HK-2 (cell line): ENCODE measurements around the gene PDE3A.

Experiments used
- DNase-seq: peaks from one replicate; pipeline ENCODE4 v3.0.0-alpha.2; 2018; ENCODE audit not compliant: unreplicated experiment

PDE3A gene

DNA sequence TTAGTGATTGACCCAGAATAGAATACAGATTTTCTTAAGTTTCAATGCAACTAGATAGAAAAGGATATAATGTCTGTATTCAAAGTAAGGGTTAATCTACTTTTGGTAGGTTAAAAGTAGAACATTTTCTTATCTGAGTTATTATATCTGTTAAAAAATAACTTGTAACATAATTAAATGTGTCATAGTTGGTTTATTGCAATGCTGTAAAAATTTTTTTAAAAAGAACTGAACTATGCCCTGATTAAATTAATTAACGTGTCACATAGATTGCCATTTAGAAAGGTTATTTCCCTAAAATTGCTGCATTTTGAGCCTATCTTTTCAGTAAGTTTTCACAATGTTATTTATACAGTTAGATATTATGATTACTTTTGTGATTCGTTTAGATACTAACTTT is 89.2 kb downstream of the PDE3A start:
- no peak for DNase-seq

DNA sequence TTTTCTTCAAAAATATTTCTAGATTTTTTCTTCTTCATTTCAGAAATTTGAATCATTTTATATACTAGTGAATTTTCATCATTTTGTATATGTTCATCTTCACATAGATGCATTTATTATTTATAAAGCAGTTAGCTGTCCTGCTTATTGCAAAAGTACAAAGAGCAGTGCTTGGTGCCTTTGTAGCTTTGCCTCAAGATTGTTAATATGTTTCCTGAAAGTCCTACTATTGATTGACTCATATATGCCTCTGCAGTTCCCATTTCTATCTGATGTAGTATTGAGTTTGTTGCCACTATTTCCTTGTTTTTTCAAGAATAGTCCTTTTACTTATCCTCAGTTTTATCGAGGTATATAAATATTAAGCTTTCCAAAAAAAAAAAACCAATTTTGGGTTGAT is 89.7 kb downstream of the PDE3A start:
- DNase-seq: no peak

DNA sequence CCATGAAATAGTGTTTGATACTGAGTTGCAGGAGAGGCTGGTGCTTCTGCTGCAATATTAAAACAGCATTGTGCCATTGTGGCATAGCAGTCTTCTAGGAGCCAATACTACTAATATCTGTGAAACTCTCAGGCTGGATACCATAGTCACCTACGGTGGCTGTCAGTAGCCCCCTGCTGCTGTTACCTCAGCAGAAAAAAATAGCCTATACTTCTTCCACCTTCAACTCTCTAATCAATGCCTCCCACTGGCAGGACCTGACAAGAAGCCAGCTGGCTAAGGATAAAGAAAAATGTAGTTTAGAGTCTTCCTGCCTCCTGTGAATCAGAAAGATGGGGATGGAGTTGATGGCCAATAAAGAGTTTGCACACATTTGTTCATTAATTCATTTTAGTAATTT is 91.6 kb downstream of the PDE3A start:
- no peak for DNase-seq

DNA sequence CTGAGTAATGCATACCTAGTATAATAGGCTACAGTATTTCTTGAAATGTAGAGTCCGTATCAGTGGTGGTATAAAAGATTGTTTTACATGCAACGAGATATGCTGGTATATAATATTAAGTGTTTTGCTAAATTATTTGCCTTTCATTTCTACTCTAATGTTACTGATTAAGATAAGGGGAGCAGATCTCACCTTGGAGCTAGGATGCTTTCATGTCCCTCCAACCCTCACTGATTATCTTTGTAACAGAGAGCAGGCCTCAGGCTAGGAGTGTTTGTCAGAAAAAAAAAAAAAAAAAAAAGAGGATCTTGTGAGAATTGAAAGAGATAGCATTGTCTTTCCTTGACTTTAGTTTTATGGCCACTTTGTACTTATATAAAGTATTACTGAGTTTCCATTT is 92.6 kb downstream of the PDE3A start:
- no peak for DNase-seq

DNA sequence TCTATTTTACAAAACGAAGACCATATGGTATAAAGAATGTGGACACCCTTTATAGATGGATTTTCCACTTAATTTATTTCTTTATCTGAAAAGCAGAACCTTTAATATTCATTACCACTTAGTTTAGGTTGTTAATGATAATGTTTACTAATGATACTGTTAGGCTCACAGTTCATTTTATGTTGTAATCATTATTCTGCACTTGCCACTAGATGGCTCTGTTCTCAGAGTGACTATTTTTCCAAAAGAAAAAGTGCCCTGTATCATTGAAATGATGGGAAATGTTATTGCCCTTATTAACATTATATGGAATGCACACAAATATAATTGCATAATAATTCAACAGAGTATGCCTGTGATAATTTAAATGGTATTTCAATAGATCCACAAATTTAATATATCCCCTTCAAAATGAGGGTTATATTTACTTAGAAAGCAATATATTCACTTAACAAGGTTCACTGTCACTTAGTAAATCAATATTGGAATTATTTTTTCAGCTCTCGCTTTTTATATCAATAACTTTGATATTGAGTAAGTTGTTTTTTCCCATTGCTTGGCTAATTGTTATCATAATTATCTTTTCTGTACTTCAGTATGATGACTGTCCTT is 95.7 kb downstream of the PDE3A start:
- no peak for DNase-seq

DNA sequence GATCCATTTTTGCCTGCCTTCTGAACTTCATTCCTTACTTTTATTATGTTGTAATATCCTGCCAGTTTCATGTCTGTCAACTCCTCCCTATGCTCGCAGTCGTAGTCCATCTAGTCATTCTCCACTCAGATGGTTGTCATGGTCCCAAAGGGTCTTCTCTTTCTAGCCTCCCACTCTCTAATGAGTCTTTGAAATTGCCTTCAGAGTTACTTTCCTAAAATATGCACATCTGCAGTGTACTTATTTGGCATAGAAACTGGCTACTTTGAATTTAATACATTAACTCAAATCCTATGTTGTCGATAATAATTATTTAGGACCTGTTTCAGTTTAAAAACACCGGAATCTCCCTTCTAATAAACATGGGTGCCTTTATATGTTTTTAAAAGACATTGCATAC is 101.0 kb downstream of the PDE3A start:
- DNase-seq: no peak

DNA sequence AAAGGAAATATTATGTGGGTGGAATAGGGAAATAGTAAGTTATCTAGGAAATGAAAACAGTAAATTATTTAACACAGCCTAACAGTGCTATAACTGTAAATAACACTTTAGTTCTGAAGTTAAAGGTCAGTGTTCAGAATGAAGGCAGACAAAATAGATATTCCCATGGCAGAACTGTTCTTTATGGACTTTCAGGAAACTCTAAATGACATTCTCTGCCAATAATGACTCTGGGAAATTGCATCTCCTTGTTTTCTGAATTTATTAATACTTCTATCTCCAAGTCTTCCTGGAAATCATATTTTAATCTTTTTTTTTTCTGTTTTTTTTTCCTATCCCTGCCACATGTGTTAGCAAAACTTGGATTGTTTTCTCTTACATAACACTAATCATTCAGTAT is 101.4 kb downstream of the PDE3A start:
- no peak for DNase-seq

DNA sequence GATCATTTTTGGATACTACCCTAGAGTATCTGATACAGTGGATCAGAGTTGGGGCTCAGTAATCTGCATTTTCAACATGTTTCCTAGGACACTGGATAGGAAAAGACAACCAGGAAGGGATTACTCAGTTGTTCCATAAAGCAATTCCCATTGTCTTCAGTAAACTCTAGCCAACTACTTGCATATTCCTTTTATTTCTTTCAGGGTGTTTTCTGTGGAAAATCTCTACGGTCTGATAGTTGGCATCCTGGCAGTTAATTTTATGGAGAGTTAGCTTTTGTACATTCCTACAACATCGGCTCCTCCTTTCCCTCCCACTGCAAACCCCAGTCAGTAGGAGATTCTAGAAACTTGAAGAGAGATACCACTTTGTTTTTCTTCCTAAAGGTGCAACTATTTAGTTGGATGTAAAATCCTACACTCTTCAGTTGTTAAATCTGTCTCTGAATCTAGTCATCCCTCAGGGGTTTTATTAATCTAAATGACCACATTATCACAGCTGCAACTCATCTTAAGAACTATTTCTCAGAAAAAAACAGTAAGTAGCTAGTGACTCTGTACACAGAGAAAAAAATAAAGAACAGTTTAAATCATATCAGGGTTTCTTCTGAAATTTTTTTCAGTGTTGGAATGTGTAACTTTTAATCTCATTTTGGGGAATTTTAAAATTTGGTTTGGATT is 103.9 kb downstream of the PDE3A start:
- no peak for DNase-seq

DNA sequence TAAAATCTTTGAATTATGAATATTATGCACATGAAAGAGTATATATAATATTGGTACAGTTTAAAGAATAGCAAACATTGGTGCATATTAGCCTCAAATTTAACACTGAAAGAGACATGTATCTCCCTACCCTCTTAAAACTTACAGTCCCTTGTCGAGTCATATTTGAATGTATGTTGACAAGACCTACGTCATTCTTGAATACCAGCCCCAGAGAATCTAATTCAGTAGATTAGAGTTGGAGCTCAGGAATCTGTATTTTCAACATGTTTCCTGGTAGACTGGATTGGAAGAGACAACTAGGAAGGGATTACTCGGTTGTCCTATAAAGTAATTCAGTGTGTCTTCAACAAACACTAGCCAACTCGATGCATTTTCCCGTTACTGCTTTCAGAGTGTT is 104.8 kb downstream of the PDE3A start:
- no peak for DNase-seq

DNA sequence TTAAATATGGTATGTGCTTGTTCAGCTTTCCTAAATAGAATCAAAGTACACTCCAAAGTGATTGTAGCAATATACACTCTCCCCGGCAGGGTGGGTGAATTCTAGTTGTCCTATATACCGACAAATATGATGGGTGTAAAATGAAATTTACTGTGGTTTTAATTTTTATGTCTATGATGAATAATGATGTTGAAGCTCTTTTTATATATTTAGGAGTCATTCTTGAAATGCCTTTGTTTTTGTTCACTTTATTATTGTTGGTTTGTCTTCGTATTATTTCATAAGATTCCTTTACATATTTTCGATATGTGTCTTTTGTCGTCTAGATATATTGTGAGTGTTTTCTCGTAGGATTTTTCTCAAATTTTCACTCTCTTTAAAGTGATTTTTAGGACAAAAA is 105.7 kb downstream of the PDE3A start:
- DNase-seq: no peak

DNA sequence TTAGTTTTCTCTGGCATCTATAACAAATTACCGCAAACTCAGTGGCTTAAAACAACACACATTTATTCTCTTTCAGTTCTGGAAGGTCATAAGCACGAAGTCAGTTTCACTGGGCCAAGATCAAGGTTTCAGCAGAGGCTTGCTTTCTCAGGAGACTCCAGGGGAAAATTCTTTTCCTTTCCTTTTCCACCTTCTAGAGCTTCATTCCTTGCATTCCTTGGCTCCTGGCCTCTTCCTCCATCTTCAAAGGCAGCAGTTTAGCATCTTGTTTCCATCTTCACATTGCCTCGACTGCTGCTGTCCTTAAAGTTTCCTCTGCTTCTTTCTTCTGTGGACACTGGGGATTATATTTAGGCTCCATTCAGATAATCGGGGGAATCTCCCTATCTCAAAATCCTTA is 106.1 kb downstream of the PDE3A start:
- no peak for DNase-seq

DNA sequence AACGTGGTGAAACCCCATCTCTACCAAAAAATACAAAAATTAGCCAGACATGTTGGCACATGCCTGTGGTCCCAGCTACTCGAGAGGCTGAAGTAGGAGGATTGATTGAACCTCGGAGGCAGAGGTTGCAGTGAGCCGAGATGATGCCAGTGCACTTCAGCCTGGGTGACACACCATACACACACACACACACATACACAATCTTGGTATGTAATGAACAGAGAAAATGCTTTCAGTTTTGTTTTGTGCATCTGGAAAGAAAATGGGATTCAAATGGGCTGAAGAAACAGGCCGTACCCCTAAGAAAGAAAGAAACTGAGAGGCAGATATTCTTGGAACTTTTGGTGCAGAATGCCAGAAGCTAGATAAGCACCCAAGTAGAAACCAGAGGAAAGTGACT is 107.2 kb downstream of the PDE3A start:
- DNase-seq: no peak

DNA sequence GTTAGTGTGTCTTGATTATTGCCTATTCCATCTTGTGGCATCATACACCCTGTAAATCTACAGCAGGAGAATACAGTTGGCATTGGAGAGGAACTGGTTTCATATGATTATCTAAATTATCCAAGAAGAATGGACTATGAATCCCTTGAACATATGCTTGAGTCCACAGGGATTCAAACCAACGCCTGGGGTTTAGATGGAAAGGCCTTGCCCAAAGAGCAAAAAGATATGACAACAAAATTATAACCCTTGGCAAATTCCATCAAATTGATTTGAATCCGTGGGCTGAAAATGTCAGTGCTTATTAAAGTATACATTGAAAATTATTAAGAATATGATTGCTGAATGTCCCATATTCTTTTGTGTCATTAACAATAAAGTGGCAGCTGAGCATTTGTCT is 108.2 kb downstream of the PDE3A start:
- DNase-seq: no peak

DNA sequence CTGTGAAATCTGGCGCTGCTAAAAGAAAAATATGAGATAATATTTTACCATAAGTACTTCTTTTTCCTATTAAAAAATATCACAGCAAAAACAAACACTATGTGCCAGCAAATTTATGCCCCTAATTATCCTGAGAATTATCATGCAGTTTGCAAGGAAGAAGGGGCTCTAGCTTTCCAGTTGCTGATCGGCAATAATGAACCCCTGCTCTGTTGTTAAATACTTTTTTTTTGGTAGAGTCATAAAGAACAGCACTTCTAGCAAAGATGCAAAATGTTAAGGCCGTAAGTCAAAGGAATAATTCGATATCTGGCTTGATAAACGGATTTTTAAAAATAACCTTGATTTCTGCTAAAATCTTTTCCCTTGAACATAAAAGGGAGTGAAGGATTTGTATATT is 108.9 kb downstream of the PDE3A start:
- no peak for DNase-seq

DNA sequence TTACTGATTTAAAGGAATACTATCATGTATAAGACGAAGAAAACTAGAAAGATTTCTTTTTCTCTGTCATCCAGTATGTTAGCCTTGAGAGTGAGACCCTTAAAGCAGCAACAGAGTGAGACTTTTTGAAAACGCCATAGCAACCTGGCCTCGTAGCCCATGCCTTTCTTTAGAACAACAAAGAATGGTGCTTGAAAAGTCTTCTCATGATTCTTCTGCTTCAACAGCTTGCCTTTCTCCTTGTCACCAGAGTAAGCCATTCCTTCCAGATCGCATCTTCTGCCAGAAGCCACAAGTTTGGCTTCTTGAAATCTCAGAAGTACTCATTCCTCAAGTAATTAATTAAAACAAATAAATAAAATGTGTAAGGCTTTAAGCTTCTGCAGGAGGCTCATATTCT is 109.3 kb downstream of the PDE3A start:
- DNase-seq: no peak

DNA sequence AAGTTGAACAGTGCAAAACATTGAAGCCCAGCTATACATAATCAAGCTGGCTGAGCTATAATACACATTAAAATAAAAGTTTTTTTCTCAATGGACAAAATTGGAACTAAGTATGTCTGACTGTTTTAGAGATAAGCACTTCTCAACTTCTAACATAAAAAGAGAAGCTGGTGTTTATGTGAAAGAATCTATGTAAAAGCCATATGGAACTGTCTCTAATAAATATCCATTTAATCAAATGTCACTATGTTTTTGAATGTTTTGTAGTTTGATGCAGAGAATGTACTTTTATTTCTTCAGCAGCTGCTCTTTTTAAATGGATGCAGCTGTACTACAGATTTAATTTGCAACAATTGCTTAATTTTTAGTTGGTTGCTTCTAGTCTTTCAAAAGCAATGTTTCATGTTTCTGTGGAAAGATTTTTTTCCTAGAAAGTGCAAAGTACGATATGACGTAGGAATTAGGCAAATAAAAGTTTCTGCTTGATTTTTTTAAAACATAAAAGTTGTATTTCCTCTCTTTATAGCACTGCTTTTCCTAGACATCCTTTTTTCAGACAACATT is 114.2 kb downstream of the PDE3A start:
- DNase-seq: no peak

DNA sequence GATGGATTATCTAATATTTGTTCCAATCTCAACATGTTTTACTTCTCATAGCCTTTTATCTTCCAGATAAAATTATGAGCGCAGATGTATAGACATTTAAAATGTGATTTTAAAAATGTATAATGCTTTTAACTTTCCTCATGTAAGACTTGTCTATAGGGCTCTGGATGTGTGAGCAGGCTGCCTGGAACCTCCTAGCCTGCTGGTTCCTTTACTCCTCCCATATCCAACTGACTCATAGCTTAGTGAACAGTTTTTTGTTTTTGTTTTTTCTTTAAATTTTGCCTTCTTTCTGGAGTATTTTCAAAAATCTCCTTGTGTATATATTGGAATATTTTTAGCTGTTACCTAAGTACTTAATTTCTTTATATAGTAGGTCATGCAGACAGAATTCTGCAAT is 115.4 kb downstream of the PDE3A start:
- DNase-seq: no peak

DNA sequence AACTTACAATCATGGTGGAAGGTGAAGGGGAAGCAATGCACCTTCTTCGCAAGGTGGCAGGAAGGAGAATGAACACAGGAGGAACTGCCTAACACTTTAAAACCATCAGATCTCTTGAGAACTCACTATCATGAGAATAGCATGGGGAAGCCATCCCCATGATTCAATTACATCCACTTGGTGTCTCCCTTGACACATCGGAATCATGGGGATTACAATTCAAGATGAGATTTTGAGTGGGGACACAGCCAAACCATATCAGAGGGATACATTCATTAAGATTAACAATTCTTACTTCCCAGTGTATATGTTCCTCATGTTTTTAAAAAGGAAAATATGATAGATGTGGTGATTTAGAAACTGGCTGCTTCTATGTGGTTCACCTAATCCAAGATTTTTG is 117.9 kb downstream of the PDE3A start:
- DNase-seq: no peak

DNA sequence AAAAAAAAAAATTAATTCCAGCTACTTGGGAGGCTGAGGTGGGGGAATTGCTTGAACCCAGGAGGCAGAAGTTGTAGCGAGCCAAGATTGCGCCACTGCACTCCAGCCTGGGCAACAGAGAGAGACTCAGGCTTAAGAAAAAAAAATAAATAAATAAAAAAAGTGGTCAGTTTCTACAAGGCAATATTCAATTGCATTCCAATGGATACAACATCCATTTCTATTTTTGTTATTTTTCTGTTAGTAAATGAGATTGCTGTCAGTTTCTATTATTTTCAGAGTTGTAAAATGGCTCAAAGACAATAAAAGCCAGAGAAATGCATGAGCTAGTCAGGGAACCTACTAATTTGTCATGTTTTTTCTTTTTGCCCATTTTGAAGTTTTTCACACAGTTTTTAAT is 119.2 kb downstream of the PDE3A start:
- no peak for DNase-seq

DNA sequence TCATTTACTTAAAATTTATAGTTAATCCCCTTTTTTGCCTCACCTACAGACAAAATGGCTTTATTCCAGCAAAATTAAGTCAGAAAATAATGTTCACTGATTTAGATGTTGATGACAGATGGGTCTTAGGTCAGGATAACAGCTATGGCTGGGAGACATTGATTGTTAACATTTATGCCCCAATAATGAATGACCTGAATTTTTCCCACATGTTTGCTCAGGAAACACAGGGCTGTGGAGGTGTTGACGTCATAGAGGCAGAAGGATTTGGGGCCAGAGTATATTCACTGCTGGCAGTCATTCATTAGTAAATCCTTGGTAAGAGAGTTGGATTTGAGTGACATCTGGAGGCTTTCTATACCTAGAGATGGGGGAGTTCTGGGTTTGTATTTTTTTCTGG is 121.3 kb downstream of the PDE3A start:
- no peak for DNase-seq

DNA sequence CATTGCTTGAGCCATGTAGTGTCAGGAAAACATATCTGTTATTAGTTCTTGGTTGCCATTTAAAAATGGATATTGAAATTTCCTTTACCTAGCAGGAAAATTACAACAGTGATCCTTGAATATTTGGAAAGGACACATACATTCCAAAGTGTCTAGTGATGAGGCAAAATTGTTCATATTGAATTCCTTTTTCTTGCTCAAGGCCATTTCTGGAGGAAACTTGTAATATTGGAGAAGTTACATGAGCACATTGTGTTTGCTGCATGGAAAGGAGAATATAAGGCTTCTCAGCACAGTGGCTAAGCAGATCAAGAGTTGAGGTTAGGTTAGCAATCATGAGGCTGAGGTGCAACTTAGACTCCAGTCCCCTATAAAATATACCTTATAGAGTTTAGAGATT is 121.9 kb downstream of the PDE3A start:
- no peak for DNase-seq

DNA sequence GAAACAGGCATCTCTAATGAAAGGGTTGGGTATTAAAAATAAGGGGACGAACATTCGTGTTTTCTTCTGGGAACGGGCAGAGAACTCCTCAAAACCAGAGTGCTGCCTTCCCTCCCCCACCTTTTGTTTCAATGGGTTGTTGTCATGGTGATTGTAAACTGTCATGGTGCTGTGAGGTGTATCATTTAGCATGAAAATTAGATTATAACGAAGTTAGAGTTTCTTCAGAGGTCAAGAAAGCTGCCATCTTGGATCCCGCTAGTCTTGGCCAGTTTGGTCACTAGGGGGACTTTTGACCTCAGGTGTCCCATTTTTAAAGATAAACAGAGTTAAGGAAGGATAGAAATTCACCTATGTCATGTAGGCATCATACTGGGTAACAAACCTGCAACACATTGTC is 123.0 kb downstream of the PDE3A start:
- no peak for DNase-seq

DNA sequence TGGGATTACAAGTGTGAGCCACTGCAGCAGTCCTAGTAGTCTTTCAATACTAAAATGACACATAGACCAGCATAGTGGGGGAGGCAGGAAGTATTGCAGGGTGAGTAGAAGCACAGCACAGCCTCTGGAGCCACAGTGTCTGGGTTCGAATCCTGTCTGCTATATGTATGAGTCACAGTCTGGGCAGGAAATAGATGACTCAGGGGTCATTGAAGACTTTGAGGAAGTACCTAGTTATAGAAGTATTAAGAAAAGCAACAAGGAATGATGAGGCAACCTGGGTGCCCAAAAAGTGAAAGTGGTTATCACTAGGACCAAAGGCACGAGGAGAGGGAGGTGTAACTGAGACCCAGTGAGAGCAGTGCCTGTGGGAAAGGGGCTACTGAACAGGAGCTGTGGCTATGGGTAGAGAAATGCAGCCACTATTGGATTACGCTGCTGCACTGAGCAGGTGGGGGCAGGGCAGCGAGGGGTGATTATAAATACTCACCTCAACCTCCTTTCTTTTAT is 124.0 kb downstream of the PDE3A start:
- peak; percentile 24 for DNase-seq

DNA sequence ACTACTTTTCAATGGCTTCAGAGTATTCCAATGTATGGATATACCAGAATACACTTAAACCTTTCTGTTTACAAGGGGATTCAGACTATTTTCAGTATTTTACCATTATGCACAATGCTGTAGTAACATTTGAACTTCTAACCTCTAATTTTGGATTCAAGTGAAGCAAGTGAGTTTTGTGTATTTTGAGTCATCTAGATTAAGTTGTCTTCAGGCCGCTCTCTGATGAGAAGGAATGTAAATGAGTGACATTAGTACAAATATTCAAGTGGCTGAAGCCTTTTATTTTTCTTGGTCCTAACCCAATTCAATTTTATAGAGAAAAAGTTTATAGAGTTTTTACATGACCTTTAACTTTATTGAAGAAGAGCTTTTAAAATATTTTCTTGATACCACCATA is 125.6 kb downstream of the PDE3A start:
- DNase-seq: no peak
